AG04449 (cell line): ENCODE results near the gene GJB3.

Experiments
- CTCF ChIA-PET: fragments of 350-600 bp; formaldehyde crosslinking; extraction: SDS; loops from one replicate; lab custom pipeline; 2021; ENCODE audit warnings: antibody characterized with exemption; lab: Yijun Ruan, JAX
- POLR2A ChIA-PET: fragments of 400-600, 350-600 bp; formaldehyde crosslinking; extraction: SDS; loops from one replicate; lab custom pipeline; 2020; ENCODE audit warnings: antibody characterized with exemption, inconsistent platforms; lab: Yijun Ruan, JAX
- DNase-seq: peaks from one replicate; pipeline ENCODE4 v3.0.0-alpha.2; 2010; ENCODE audit warnings: low read depth, low spot score
- H3K4me3 ChIP-seq: 2 replicates; pipeline ENCODE4 v1.5.1; 2011; ENCODE audit warnings: low read depth, mild to moderate bottlenecking, control low read depth, low read length
- TF ChIP-seq, protein P1 (sequence below): IDR thresholded peaks from one replicate; pipeline ENCODE4 v1.5.1; 2011; ENCODE audit warnings: mild to moderate bottlenecking, moderate library complexity, low read length, control low read depth, inconsistent platforms; ENCODE audit not compliant: insufficient read depth; ENCODE audit errors: missing control alignments

GJB3 gene

DNA sequence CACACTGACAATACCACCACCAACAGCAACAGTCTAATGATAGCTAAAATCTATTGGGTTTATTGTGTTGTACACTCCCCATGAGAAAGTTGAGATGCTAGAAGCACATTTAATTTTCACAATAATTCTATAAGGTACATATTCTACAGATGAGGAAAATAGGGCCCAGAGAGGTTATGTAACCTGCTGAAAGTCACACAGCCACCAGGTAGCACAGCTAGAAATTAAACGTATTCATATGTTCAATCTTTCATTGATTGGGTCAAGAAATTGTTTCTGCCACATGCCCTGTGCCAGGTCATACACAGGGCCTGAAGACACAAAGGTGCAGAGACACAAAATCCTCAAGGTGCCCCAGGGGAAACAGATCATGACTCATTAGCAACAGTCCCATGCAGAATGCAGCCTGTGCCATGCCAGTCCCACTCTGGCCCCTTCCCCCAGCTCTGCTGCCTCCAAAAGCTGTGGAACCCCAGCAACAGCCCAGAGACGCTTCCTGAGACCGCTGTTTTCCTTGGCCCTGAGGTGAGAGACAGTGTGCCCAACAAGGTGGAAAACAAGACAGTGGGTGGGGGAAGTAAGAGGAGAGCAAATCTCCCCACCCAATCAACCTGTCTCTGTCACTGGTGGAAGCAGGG, 43.9 kb downstream of the GJB3 start:
- DNase-seq, result no peak
- H3K4me3 ChIP-seq, result no peak overlapping the region
- ChIA-PET CTCF (no interaction called here), POLR2A (no interaction called here)
- TF ChIP-seq, protein P1, sequence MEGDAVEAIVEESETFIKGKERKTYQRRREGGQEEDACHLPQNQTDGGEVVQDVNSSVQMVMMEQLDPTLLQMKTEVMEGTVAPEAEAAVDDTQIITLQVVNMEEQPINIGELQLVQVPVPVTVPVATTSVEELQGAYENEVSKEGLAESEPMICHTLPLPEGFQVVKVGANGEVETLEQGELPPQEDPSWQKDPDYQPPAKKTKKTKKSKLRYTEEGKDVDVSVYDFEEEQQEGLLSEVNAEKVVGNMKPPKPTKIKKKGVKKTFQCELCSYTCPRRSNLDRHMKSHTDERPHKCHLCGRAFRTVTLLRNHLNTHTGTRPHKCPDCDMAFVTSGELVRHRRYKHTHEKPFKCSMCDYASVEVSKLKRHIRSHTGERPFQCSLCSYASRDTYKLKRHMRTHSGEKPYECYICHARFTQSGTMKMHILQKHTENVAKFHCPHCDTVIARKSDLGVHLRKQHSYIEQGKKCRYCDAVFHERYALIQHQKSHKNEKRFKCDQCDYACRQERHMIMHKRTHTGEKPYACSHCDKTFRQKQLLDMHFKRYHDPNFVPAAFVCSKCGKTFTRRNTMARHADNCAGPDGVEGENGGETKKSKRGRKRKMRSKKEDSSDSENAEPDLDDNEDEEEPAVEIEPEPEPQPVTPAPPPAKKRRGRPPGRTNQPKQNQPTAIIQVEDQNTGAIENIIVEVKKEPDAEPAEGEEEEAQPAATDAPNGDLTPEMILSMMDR, result no peak

DNA sequence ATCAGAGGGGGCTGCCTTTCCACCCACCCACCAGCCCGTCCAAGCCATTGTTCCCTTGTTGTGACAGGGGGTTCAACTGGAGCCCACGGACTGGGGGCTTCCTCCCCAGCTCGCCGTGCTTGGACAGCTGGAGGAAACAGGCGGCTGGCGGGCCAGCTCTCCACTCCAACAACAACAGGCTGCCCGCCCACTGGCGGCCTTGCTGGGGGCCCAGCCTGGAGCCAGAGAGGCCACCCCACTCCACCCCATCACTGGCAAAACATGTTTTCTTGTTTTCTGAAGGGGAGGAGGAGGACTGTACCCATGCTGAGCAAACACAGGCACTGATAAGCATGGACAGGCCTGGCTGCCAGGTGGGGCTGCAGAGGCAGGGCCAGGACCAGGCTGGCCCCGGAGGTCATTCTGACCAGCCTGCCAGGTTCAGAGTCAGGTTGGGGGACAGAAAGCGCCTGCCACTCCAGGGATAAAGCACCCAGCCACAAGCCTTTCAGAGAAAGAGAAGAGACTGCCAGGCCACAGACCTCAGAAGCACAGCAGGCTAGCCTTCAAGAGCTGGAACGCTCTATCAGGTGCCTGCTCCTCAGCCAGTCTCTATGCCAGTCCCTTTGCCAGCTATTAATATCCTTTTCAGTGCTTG, 44.6 kb downstream of the GJB3 start:
- TF ChIP-seq, protein P1, result no peak
- CTCF ChIA-PET, result no interaction called here
- POLR2A ChIA-PET, result no interaction called here
- no peak overlapping the region for H3K4me3 ChIP-seq
- no peak for DNase-seq

DNA sequence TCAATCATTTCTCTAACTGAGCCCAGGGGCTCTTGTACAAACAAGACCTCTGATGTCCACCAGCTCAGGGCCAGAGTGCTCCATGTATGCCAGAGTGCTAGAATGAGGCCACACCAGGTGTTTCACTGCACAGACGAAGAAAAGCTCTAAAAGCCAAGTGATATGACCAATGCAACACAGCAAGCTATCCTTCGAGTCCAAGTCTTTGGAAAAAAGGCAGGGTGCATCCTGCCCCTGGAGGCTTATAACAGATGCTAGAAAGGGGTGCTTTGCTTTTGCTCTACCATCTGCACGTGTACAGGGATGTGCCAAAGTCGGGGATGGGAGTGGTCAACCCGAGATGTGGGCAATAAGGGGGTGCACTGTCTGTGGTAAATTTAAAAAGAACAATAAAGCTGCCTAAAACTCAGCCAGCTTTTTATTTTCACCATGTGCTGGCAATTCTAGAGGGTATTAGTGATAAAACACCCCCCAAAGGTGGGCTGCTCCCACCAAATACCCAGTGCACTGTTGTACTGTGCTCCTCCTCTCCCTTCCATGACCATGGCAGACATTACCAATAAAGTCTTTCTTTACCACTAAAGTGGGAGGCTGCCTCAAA, 46.4 kb downstream of the GJB3 start:
- no peak for DNase-seq
- ChIA-PET POLR2A (no interaction called here), CTCF (interaction anchor here (1.1 to 1.2 kb wide), 2 partner anchors 25 to 32 kb away, joined by 4 to 7 read pairs; partner anchors contain the start of gene SMIM12)
- H3K4me3 ChIP-seq, result no peak overlapping the region
- TF ChIP-seq, protein P1, result no peak

DNA sequence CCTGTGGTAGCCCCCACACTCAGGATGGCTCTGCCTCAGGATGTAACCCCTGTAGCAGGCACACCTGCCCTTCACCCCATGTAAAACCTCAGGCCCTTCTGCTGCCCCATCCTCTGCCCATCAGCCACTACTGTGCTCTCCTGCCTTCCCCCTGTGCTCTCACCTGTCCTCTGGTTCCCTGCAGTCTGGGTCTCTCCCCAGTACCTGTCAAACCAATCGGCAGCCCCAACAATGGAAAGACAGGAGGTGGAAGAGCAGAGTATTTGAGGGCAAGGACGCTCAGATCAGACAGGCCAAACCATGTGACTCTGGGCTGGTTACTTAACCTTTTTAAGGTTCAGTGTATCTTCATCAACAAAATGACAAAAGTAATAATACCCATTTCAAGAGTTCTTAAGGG, 47.6 kb downstream of the GJB3 start:
- TF ChIP-seq, protein P1, result no peak
- CTCF ChIA-PET, result interaction anchor here (1.4 kb wide), 1 partner anchor 24 kb away, joined by 4 read pairs; no protein-coding TSS in a partner anchor
- POLR2A ChIA-PET, result no interaction called here
- DNase-seq, result no peak
- no peak overlapping the region for H3K4me3 ChIP-seq

DNA sequence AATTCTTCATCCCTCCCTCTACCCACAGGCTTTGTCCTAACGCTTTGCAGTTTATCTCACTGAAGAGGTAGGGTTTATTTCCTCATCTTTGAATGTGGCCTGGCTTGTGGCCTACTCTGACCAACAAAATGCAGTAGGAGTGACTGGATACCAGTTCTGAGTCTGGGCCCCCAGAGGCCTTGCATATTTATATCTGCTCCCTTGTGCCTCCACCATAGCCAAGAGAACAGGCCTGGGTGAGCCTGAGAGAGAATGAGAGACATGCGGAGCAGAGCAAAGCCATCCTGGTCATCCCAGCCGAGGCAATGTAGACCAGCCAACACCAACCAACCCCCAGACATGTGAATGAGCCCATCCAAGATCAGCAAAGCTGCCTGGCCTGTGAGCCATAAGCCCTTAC, 48.2 kb downstream of the GJB3 start:
- no peak for DNase-seq
- CTCF ChIA-PET, result interaction anchor here (1.4 kb wide), 1 partner anchor 23 kb away, joined by 4 read pairs; no protein-coding TSS in a partner anchor
- H3K4me3 ChIP-seq, result no peak overlapping the region
- POLR2A ChIA-PET, result no interaction called here
- TF ChIP-seq, protein P1, result no peak

DNA sequence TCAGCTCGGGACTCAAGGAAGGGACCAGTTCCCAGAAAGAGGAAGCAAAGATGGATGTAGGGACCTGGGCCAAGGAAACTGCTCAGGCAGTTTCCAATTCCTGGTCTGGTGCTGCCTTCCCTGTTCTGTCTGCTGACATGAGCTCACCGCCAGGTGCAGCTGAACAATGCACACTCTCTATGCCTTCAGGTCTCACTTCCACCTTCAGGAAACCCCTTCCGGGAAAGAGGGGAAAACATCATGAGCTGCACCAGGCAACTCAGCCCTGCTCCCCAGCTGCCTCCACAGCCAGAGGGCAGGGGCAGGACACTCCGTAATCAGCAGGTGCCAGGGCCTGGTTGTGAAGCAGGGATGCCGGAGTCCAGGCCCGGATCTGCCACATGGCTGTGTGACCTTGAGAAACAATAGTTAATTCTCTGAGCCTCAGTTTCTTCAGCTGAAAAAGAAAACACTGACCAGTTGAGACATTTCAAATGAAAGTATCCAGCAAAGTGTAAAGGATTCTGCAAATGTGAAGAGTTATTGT, 50.8 kb downstream of the GJB3 start:
- ChIA-PET POLR2A (no interaction called here), CTCF (interaction anchor here (1.3 to 1.6 kb wide), 2 partner anchors 21 to 28 kb away, joined by 4 to 7 read pairs; partner anchors contain the start of gene SMIM12)
- no peak for DNase-seq
- TF ChIP-seq, protein P1, result no peak
- H3K4me3 ChIP-seq, result no peak overlapping the region
